SK-N-SH (cell line): ENCODE results near the gene CELF2.

Experiments used
- GABPA ChIP-seq: IDR thresholded peaks from 2 replicates; pipeline ENCODE4 v1.4.0; 2012; ENCODE audit warnings: low read depth, mild to moderate bottlenecking
- MAX ChIP-seq: IDR thresholded peaks from 2 replicates; pipeline ENCODE4 v1.4.0; 2012; ENCODE audit warnings: low read depth
- MEF2A ChIP-seq: IDR thresholded peaks from 2 replicates; pipeline ENCODE4 v1.4.0; 2012; ENCODE audit warnings: low read depth, borderline replicate concordance
- RCOR1 ChIP-seq: fragments of 150-350 bp; IDR thresholded peaks from 2 replicates; pipeline ENCODE4 v1.6.1; 2017; ENCODE audit warnings: antibody characterized with exemption, low read length
- REST ChIP-seq: IDR thresholded peaks from 2 replicates; pipeline ENCODE4 v1.6.1; 2012; ENCODE audit warnings: mild to moderate bottlenecking, low read depth, low read length, moderate library complexity

GRCh38 chr10:11255156-11255555 is 237.5 kb downstream of the CELF2 start:
- TF ChIP-seq MEF2A (no peak), RCOR1 (no peak), MAX (no peak), REST (no peak), GABPA (no peak)
